ENCODE results near the gene PUSL1.

PUSL1 gene

GRCh38 chr1:1262071-1262470 is 46.3 kb upstream of the PUSL1 start:
- peaks cover 42% of the 10 kb centered on the region for H3K36me3 ChIP-seq (ENCODE audit: control insufficient read depth, insufficient read depth, low read length)

GRCh38 chr1:1262758-1263157 is 45.6 kb upstream of the PUSL1 start:
- no peaks in the 10 kb centered on the region for H3K27me3 ChIP-seq (replicated peaks; ENCODE audit: control insufficient read depth, insufficient read depth, low read length)
- H3K4me3 ChIP-seq (replicated peaks; ENCODE audit: low read depth, low read length) = no peak overlapping the region
- H3K36me3 ChIP-seq (ENCODE audit: control insufficient read depth, insufficient read depth, low read length) = peaks cover 47% of the 10 kb centered on the region
- no peak for TF ChIP-seq CTCF (IDR thresholded peaks at IDR 0.05; ENCODE audit: insufficient read depth, low read length, poor library complexity, severe bottlenecking)
- no peak for DNase-seq (ENCODE audit: extremely low read depth, insufficient read length)

More at GRCh38 chr1:1262071-1262470, 46.3 kb upstream of the PUSL1 start:
- no peak for TF ChIP-seq CTCF (IDR thresholded peaks at IDR 0.05; ENCODE audit: insufficient read depth, low read length, poor library complexity, severe bottlenecking)
- DNase-seq (ENCODE audit: extremely low read depth, insufficient read length) = no peak
- H3K4me3 ChIP-seq (replicated peaks; ENCODE audit: low read depth, low read length) = no peak overlapping the region
- H3K27me3 ChIP-seq (replicated peaks; ENCODE audit: control insufficient read depth, insufficient read depth, low read length) = no peaks in the 10 kb centered on the region

GRCh38 chr1:1264026-1264425 is 44.4 kb upstream of the PUSL1 start:
- H3K4me3 ChIP-seq (replicated peaks; ENCODE audit: low read depth, low read length) = no peak overlapping the region
- H3K36me3 ChIP-seq (ENCODE audit: control insufficient read depth, insufficient read depth, low read length) = peaks cover 45% of the 10 kb centered on the region

DNA sequence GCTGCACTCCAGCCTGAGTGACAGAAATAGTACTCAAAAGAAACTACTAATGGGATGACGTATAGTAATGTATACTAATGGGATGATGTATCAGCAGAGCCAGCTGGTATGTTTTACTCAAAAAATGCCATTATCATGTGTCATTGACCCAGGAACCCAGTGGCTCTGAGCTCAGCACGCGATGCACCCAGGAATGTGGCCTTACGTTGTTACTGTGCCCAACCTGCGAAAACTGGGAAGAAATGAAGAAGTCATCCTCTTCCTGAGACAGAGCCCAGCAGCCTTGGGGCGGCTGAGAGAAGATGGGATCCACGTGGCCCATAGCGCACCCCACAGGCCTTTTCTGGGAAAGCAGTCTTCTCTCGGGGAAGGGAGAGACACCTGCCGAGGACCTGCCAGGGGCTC is 43.5 kb upstream of the PUSL1 start:
- peaks cover 40% of the 10 kb centered on the region for H3K36me3 ChIP-seq (ENCODE audit: control insufficient read depth, insufficient read depth, low read length)
- no peak overlapping the region for H3K4me3 ChIP-seq (replicated peaks; ENCODE audit: low read depth, low read length)
- no peaks in the 10 kb centered on the region for H3K27me3 ChIP-seq (replicated peaks; ENCODE audit: control insufficient read depth, insufficient read depth, low read length)
- TF ChIP-seq CTCF (IDR thresholded peaks at IDR 0.05; ENCODE audit: insufficient read depth, low read length, poor library complexity, severe bottlenecking) = peak; percentile 8
- DNase-seq (ENCODE audit: extremely low read depth, insufficient read length) = no peak

More at GRCh38 chr1:1264026-1264425, 44.4 kb upstream of the PUSL1 start:
- no peak for TF ChIP-seq CTCF (IDR thresholded peaks at IDR 0.05; ENCODE audit: insufficient read depth, low read length, poor library complexity, severe bottlenecking)
- no peaks in the 10 kb centered on the region for H3K27me3 ChIP-seq (replicated peaks; ENCODE audit: control insufficient read depth, insufficient read depth, low read length)
- DNase-seq (ENCODE audit: extremely low read depth, insufficient read length) = no peak

- Histone ChIP-seq H3K27me3 (replicated peaks; ENCODE audit: control insufficient read depth, insufficient read depth, low read length) (no peaks in the 10 kb centered on the region), H3K4me3 (replicated peaks; ENCODE audit: low read depth, low read length) (no peak overlapping the region), H3K36me3 (ENCODE audit: control insufficient read depth, insufficient read depth, low read length) (peaks cover 24% of the 10 kb centered on the region)
- DNase-seq (ENCODE audit: extremely low read depth, insufficient read length) = no peak
- TF ChIP-seq CTCF (IDR thresholded peaks at IDR 0.05; ENCODE audit: insufficient read depth, low read length, poor library complexity, severe bottlenecking) = no peak
Observed at GRCh38 chr1:1267488-1268283, 40.7 kb upstream of the PUSL1 start.

Data from GM06990 (cell line).